Nephron (organoid): ENCODE measurements around the gene TRPM2.
"Not testable (repeated sequence)": the region's sequence is repeated elsewhere in the genome, so short reads cannot be mapped to it uniquely, and the experiment has no call there.

Experiments used
- H3K27ac Mint-ChIP-seq, 3 experiments: 2 replicates each; pipeline ENCODE4 v1.8.0; 2020; ENCODE audit warnings: mixed read lengths in 3 of 3, mild to moderate bottlenecking in 2 of 3, moderate library complexity in 1 of 3
- H3K27me3 Mint-ChIP-seq: 2 replicates; pipeline ENCODE4 v1.8.0; 2021; ENCODE audit warnings: low read depth, mild to moderate bottlenecking, moderate library complexity, mixed read lengths
- H3K36me3 Mint-ChIP-seq: 2 replicates; pipeline ENCODE4 v1.8.0; 2020; ENCODE audit warnings: low read depth, mixed read lengths
- H3K4me1 Mint-ChIP-seq: 2 replicates; pipeline ENCODE4 v1.8.0; 2020; ENCODE audit warnings: mixed read lengths
- H3K4me3 Mint-ChIP-seq, 3 experiments: 2 replicates each; pipeline ENCODE4 v1.8.0; 2020; ENCODE audit warnings: mild to moderate bottlenecking in 3 of 3, mixed read lengths in 3 of 3, moderate library complexity in 2 of 3
- H3K9me3 Mint-ChIP-seq: 2 replicates; pipeline ENCODE4 v1.8.0; 2020; ENCODE audit warnings: mixed read lengths
- TF ChIP-seq, protein P1 (sequence below), 3 experiments: fragments of 200-600 bp; sonication (generic); IDR thresholded peaks; one replicate each; pipeline ENCODE4 v1.5.0; 2021; ENCODE audit warnings: antibody characterized with exemption in 3 of 3; ENCODE audit not compliant: unreplicated experiment in 3 of 3

Gene TRPM2

DNA sequence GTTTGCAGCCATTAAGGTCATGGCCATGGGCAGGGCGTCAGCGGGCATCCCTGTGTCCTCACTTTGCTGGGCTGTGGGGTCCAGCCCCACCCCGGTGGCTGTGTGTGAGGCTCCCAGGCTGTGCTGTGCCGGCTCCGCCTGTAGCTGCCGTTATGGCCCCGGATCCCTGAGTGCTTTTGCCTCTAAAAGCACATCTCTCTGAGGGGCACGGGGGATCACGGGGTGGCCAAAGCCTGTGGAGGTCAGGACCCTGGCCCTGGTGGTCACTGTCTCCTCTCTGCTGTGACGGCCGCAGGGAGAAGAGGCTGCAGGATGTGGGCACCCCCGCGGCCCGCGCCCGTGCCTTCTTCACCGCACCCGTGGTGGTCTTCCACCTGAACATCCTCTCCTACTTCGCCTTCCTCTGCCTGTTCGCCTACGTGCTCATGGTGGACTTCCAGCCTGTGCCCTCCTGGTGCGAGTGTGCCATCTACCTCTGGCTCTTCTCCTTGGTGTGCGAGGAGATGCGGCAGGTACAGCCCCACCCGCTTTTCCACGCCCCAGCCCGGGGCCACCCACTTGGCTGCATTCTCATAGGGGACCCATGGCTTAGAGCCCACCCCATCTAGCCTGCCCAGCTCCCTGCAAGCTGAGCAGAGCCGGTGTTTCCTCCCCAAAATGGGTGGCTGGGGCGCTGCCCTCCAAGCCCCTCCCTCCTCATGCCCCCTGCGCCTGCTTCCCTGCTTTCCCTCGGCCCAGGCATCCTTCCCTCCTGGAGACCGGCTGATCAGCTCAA lies 48.2 kb downstream of the TRPM2 start:
- Mint-ChIP-seq H3K9me3 (peaks cover 6% of the 10 kb centered on the region), H3K27me3 (peaks cover 8% of the 10 kb centered on the region), H3K4me1 (no peaks in the 10 kb centered on the region), H3K4me3 (no peak overlapping the region), H3K36me3 (no peaks in the 10 kb centered on the region), H3K27ac (no peak overlapping the region)
- TF ChIP-seq, protein P1, sequence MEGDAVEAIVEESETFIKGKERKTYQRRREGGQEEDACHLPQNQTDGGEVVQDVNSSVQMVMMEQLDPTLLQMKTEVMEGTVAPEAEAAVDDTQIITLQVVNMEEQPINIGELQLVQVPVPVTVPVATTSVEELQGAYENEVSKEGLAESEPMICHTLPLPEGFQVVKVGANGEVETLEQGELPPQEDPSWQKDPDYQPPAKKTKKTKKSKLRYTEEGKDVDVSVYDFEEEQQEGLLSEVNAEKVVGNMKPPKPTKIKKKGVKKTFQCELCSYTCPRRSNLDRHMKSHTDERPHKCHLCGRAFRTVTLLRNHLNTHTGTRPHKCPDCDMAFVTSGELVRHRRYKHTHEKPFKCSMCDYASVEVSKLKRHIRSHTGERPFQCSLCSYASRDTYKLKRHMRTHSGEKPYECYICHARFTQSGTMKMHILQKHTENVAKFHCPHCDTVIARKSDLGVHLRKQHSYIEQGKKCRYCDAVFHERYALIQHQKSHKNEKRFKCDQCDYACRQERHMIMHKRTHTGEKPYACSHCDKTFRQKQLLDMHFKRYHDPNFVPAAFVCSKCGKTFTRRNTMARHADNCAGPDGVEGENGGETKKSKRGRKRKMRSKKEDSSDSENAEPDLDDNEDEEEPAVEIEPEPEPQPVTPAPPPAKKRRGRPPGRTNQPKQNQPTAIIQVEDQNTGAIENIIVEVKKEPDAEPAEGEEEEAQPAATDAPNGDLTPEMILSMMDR (IDR thresholded peaks at IDR 0.05; ENCODE audit: unreplicated experiment in 3 of 3), result no peak

DNA sequence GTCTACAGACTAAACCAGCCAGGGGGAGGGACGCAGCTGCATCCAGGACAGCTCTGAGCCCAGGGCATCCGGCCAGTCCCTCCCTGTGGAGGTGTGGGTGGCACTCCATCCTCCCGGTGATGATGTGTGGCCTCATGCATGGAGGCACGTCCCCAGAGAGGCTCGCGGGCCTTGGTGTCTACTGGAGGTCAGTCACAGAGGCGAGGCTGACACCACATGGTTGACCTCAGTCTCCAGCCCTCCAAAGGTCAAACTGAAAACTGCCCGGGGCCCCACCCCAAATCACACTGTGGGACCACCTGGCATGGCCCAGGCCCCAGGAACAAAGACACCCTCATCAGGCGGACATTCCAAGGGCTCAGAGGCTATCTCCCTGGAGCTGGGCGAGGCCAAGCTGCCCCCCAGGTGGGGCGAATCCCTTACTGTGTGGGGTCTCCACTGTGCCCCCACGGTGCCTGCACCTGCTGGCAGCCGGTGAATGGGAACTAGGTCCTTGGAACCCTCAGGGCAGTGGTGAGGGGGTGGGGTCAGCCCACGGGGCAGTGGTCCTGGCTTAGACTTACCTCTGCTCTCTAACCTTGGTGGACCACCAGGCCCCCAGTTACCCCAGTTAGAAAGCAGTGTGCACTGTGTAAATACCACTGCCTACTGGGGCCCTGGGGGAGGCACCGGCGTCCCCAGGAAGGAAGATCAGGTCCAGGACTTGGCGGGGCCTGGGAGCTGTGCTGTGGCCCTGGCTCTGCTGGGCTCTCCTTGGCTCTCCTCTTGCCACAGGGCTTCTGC lies 49.1 kb downstream of the TRPM2 start:
- Mint-ChIP-seq H3K4me1 (no peaks in the 10 kb centered on the region), H3K27ac (no peak overlapping the region), H3K4me3 (no peak overlapping the region), H3K9me3 (peaks cover 8% of the 10 kb centered on the region), H3K36me3 (no peaks in the 10 kb centered on the region), H3K27me3 (peaks cover 8% of the 10 kb centered on the region)
- TF ChIP-seq, protein P1 (IDR thresholded peaks at IDR 0.05; ENCODE audit: unreplicated experiment in 3 of 3), result no peak

DNA sequence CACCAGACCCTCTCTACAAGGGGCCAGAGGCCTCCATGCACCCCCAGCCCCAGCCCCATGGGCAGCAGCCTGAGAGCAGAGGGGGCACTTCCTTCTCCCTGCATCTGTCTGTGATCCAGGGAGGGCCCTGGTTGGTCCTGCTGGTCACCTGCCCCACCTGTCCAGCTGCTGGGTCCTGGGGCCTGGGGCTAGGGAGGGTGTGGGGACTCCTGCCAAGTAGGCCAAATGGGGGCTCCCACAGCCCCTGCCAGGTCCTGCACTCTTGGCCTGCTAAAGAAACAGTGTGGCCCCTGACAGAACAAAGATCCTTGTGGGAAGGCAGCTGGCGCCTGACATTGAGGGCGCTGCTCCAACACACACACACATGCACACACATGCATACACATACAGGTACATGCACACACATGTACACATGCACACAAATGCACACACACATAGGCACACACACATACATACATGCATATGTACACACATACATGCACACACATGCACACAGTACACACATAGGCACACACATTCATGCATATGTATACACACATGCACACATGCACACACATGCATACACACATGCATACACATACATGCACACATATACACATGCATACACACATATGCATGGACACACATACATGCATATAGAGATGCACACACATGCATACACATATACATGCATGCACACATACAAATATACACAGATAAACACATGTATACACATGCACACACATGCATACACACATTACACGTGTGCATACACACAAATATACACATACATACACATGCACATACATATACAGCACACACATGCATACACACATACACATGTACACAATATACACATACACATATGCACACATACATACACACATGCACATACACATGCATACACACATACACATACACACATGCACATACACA lies 49.9 kb downstream of the TRPM2 start:
- H3K4me3 Mint-ChIP-seq, result no peak overlapping the region
- peaks cover 8% of the 10 kb centered on the region for H3K27me3 Mint-ChIP-seq
- TF ChIP-seq, protein P1 (IDR thresholded peaks at IDR 0.05; ENCODE audit: unreplicated experiment in 3 of 3), result no peak
- no peaks in the 10 kb centered on the region for H3K4me1 Mint-ChIP-seq
- H3K9me3 Mint-ChIP-seq, result peaks cover 11% of the 10 kb centered on the region
- no peaks in the 10 kb centered on the region for H3K36me3 Mint-ChIP-seq
- H3K27ac Mint-ChIP-seq, result no peak overlapping the region

DNA sequence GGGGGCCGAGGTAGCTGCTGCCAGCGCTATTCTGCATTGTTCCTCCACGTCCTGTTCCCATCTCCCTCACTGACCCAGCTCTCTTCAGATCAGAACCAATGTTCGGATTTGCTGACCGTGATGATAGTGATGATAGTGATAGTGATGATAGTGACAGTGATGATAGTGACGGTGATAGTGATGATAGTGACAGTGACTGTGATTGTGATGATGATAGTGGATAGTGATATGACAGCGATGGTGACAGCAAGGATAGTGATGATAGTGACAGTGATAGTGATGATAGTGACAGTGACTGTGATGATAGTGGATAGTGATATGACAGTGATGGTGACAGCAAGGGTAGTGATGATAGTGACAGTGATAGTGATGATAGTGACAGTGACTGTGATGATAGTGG lies 51.1 kb downstream of the TRPM2 start:
- H3K36me3 Mint-ChIP-seq, H3K27me3 Mint-ChIP-seq, H3K4me3 Mint-ChIP-seq, H3K27ac Mint-ChIP-seq, H3K4me1 Mint-ChIP-seq: not testable (repeated sequence)
- H3K9me3 Mint-ChIP-seq, result peaks cover 16% of the 10 kb centered on the region

DNA sequence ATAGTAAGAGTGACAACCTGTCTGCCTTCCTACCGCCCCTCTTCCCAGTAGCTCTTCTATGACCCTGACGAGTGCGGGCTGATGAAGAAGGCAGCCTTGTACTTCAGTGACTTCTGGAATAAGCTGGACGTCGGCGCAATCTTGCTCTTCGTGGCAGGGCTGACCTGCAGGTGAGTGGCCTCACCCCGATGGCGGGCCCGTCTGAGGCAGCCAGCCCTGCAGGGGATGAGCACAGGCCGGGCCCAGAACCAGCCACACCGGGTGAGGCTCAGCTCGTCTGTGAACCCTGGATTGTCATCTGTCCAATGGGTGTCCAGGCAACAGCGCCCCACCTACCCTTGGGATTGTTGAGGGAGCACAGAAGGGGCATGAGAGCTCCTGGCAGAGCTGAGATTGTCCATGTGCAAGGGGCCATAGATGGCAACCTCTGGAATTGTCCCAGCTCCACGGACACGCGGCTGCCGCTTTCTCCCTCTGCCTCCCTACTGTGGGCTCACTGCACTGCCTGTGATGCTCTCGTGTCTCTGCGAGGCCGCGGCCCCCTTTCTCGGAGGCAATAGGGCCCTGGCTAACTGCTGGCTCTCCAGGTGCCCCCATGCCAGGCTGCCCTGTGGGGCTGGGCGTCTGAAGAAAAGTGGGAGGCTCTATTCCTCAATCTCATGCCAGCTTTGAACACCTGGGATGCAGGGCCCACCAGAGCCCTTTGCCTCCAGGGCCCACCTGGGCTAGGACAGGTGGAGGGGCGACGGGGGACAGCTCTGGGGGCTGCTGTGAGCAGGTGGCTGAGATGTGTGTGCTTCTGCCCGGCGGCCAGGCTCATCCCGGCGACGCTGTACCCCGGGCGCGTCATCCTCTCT lies 51.9 kb downstream of the TRPM2 start:
- Mint-ChIP-seq H3K27me3 (peaks cover 3% of the 10 kb centered on the region), H3K36me3 (no peaks in the 10 kb centered on the region), H3K27ac (no peak overlapping the region), H3K4me1 (no peaks in the 10 kb centered on the region), H3K9me3 (peaks cover 16% of the 10 kb centered on the region), H3K4me3 (no peak overlapping the region)
- TF ChIP-seq, protein P1 (IDR thresholded peaks at IDR 0.05; ENCODE audit: unreplicated experiment in 3 of 3), result no peak
